GM12878 (cell line): Measurements from ENCODE around the gene ST3GAL5. TPM values are rescaled to one million over a fixed set of nuclear protein-coding genes. Genes with fewer than 3 reads are reported as not detected.
A peak's percentile ranks its signal among the peaks of the same experiment; 100 is the strongest.

Source experiments
- ATAC-seq: fragments of 200-7000 bp; cut with Tn5 transposase; 3 replicates; pipeline ENCODE4 v1.9.1; 2020; ENCODE audit warnings: mild to moderate bottlenecking, moderate library complexity
- BruUV-seq: library from RNA; stranded (reverse); fragments of 400-500 nt; replicated peaks from 2 replicates; lab custom pipeline; 2021; lab: Mats Ljungman, UMichigan
- CTCF ChIA-PET: fragments of 300-600 bp; sonication (Branson Sonifier 250); formaldehyde crosslinking; extraction: SDS; loops from one replicate; lab custom pipeline; 2021; ENCODE audit warnings: inconsistent platforms; lab: Yijun Ruan, JAX
- POLR2A ChIA-PET: fragments of 350-600 bp; formaldehyde crosslinking; extraction: SDS; loops from one replicate; lab custom pipeline; 2021; ENCODE audit warnings: inconsistent platforms; lab: Charles Lee
- RAD21 ChIA-PET: fragments of 300-600 bp; sonication (Branson Sonifier 250); formaldehyde crosslinking; loops from one replicate; lab custom pipeline; 2023; ENCODE audit warnings: antibody characterized with exemption; ENCODE audit not compliant: unreplicated experiment; lab: Charles Lee
- SMC1A ChIA-PET: fragments of 300-600 bp; sonication (Branson Sonifier 250); formaldehyde crosslinking; loops from one replicate; lab custom pipeline; 2023; ENCODE audit not compliant: unreplicated experiment, uncharacterized antibody; lab: Charles Lee
- DNase-seq: peaks from one replicate; pipeline ENCODE4 v3.0.0-alpha.2; 2011; ENCODE audit warnings: low read depth, low spot score
- FAIRE-seq: peaks from 3 replicates; lab custom pipeline; 2011; peaks lifted over from hg19 to GRCh38; lab: Jason Lieb, UNC
- H2AFZ ChIP-seq: 2 replicates; pipeline ENCODE4 v1.6.0; 2011; ENCODE audit warnings: low read depth, low read length, control low read depth; ENCODE audit not compliant: control insufficient read depth
- H3K27ac ChIP-seq: 2 replicates; pipeline ENCODE4 v1.5.1; 2011; ENCODE audit warnings: control low read depth; ENCODE audit not compliant: control insufficient read depth, insufficient read depth
- H3K27me3 ChIP-seq, 2 experiments: replicated peaks in 1 of 2; 2 replicates each; pipeline versions ENCODE4 v1.6.0 to v1.6.1; 2011; ENCODE audit warnings: low read length in 1 of 2; ENCODE audit not compliant: control insufficient read depth in 2 of 2, insufficient read depth in 2 of 2
- H3K36me3 ChIP-seq, 2 experiments: 2 replicates each; pipeline ENCODE4 v1.5.1; 2011; ENCODE audit warnings: low read length in 1 of 2; ENCODE audit not compliant: control insufficient read depth in 2 of 2, insufficient read depth in 2 of 2
- H3K4me1 ChIP-seq: 2 replicates; pipeline ENCODE4 v1.6.1; 2011; ENCODE audit warnings: mild to moderate bottlenecking, low read length, moderate library complexity, mixed read lengths; ENCODE audit not compliant: control insufficient read depth, insufficient read depth
- H3K4me2 ChIP-seq: 2 replicates; pipeline ENCODE4 v1.6.0; 2011; ENCODE audit warnings: control low read depth; ENCODE audit not compliant: control insufficient read depth, insufficient read depth
- H3K4me3 ChIP-seq: fragments of 200-600 bp; sonication (generic); 2 replicates; pipeline ENCODE4 v1.5.1; 2016
- H3K79me2 ChIP-seq: 2 replicates; pipeline ENCODE4 v1.6.0; 2011; ENCODE audit warnings: low read length; ENCODE audit not compliant: control insufficient read depth, insufficient read depth
- H3K9ac ChIP-seq: 2 replicates; pipeline ENCODE4 v1.8.0; 2011; ENCODE audit warnings: low read length, control low read depth, mixed read lengths; ENCODE audit not compliant: control insufficient read depth, insufficient read depth
- H3K9me3 ChIP-seq: replicated peaks from 3 replicates; pipeline ENCODE4 v1.5.1; 2011; ENCODE audit warnings: mild to moderate bottlenecking, low read length; ENCODE audit not compliant: control insufficient read depth, insufficient read depth
- H4K20me1 ChIP-seq: 2 replicates; pipeline ENCODE4 v1.6.0; 2011; ENCODE audit not compliant: control insufficient read depth, insufficient read depth
- KDM1A ChIP-seq: fragments of 200-600 bp; sonication (generic); IDR thresholded peaks from 2 replicates; pipeline ENCODE4 v1.6.1; 2016; ENCODE audit warnings: borderline replicate concordance
- RUNX3 ChIP-seq: IDR thresholded peaks from 2 replicates; pipeline ENCODE4 v1.6.1; 2012; ENCODE audit warnings: low read length, inconsistent platforms
- WGBS: methylation state at CpG from one replicate; pipeline ENCODE4 v1.1.6; 2016; ENCODE audit warnings: low lambda C conversion rate; ENCODE audit not compliant: insufficient replicate concordance, insufficient coverage; ENCODE audit errors: missing lambda C conversion rate; 5-methylcytosine and 5-hydroxymethylcytosine counted together
- in situ Hi-C: fragments of 300-500 bp; cut with MboI; formaldehyde crosslinking; loops from 9 replicates; pipeline ENCODE4 v1.14.3; 2018; ENCODE audit warnings: mixed read lengths
- intact Hi-C: fragments of 100-400 bp; cut with micrococcal nuclease; formaldehyde crosslinking; loops from one replicate; pipeline ENCODE4 v1.14.2; 2022; ENCODE audit not compliant: unreplicated experiment
- polyA plus RNA-seq, 11 experiments: library from polyadenylated mRNA; depleted of rRNA in 4 of 11; unstranded in 6 of 11; stranded (reverse) in 5 of 11; fragments of >200 nt; fragmentation: Nextera tagmentation in 4 of 11; fragmentation: Illumina TruSeq in 1 of 11; extraction: Ambion mirVana in 4 of 11; extraction: Trizol in 1 of 11; gene quantifications; 1 replicate in 1 of 11; 2 replicates in 10 of 11; pipeline versions ENCODE4 v1.2.1 to v1.2.3, GENCODE V29; 2011 to 2016; ENCODE audit warnings: inconsistent platforms in 2 of 11, missing spikeins in 2 of 11, low read depth in 1 of 11
- total RNA-seq, 4 experiments: library from RNA; depleted of rRNA in 3 of 4; stranded (reverse); fragments of >200 nt in 3 of 4; fragmentation: Illumina TruSeq in 1 of 4; extraction: Trizol in 1 of 4; gene quantifications; 2 replicates each; pipeline versions ENCODE4 v1.2.1 to v1.2.3, GENCODE V29; 2013 to 2021
- TF ChIP-seq, protein P1 (sequence below): fragments of 450-650 bp; IDR thresholded peaks from 2 replicates; pipeline ENCODE4 v1.6.1; 2016; ENCODE audit warnings: mild to moderate bottlenecking

The ST3GAL5 gene
- total and polyA plus RNA-seq, 10 of the 15 experiments (the other 5 are each of a cell fraction or from before 2014, with no cell fraction given) = 5.2 to 60.9 (median 10.2) TPM

DNA sequence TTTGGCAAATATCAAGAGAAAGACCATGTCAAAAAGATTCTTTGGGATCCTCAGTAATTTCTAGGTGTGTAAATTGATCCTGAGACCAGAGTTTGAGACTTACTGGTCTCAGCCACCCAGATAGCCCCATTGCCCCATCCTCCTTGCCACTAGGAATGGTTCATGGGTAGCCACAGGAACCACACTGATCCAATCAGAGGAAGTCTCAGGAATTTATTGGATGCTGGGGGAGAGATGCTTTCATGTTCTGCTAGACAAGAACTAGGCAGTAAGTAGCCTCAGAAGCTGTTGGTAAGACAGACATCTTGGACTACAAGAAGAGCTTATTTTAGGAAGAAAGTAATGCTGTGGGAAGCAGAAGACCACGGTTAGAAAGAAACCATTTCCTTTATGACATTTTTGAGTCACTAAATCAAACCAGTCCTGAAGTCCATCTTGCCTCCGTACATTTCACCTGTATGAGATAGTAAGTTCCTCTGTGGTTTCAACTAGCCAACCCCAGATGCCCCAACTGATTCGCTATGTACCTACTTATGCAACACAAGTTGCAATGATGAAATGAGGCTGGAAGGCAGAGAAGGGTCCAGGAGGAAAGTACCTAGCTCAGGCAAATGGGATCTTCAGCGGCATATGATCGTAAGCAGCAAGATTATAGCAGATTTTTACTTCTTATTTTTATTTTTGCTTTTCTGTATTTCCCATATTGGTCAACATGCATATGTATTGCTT is 3.6 kb upstream of the ST3GAL5 start:
- intact Hi-C loops (no loop called here), in situ Hi-C loops (no loop called here)
- no peaks in the 10 kb centered on the region; the same call in 1 of the 2 replicates for H3K79me2 ChIP-seq
- peak; percentile 27 for FAIRE-seq
- H3K4me3 ChIP-seq = no peak overlapping the region
- RAD21 ChIA-PET = interaction anchor here (0.6 to 10.0 kb wide), 7 partner anchors 16 to 930 kb away, joined by 3 to 259 read pairs (median 3); no protein-coding TSS in a partner anchor
- H3K27me3 ChIP-seq = no peaks in the 10 kb centered on the region; a peak in 1 of 4 replicates
- SMC1A ChIA-PET = interaction anchor here (0.7 to 11.8 kb wide), 12 partner anchors 9 to 185 kb away, joined by 3 to 248 read pairs (median 58); no protein-coding TSS in a partner anchor
- H3K36me3 ChIP-seq = no peaks in the 10 kb centered on the region
- peaks cover 9% of the 10 kb centered on the region; the same call in 2 of the 3 replicates for H3K9me3 ChIP-seq
- TF ChIP-seq, protein P1, sequence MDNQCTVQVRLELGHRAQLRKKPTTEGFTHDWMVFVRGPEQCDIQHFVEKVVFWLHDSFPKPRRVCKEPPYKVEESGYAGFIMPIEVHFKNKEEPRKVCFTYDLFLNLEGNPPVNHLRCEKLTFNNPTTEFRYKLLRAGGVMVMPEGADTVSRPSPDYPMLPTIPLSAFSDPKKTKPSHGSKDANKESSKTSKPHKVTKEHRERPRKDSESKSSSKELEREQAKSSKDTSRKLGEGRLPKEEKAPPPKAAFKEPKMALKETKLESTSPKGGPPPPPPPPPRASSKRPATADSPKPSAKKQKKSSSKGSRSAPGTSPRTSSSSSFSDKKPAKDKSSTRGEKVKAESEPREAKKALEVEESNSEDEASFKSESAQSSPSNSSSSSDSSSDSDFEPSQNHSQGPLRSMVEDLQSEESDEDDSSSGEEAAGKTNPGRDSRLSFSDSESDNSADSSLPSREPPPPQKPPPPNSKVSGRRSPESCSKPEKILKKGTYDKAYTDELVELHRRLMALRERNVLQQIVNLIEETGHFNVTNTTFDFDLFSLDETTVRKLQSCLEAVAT = peak; percentile 44
- TF ChIP-seq KDM1A (no peak), RUNX3 (0 out of 2 replicates have a peak, but pooled peaks have one; percentile 6)
- H3K27ac ChIP-seq = no peak overlapping the region
- POLR2A ChIA-PET = interaction anchor here (0.7 to 3.0 kb wide), 3 partner anchors 29 to 145 kb away, joined by 3 to 8 read pairs (median 3); no protein-coding TSS in a partner anchor
- no peaks in the 10 kb centered on the region for H4K20me1 ChIP-seq
- no TSS peak for BruUV-seq
- H3K4me1 ChIP-seq = peaks cover 11% of the 10 kb centered on the region; the same call in 1 of the 2 replicates
- no peak for ATAC-seq
- CTCF ChIA-PET = interaction anchor here (0.6 to 16.3 kb wide), 7 partner anchors 27 to 186 kb away, joined by 3 to 251 read pairs (median 4); no protein-coding TSS in a partner anchor
- no peak overlapping the region for H2AFZ ChIP-seq
- no peak for DNase-seq
- WGBS = 56% methylated on average over 5 of the region's 5 CpGs
- H3K4me2 ChIP-seq = no peak overlapping the region
- no peak overlapping the region for H3K9ac ChIP-seq
